Suprapubic skin (tissue), 4 donors: ENCODE results near the gene MAP7D1. TPM values are rescaled to one million over a fixed set of nuclear protein-coding genes. Genes with fewer than 3 reads are reported as not detected.
"Not testable (repeated sequence)": the region's sequence is repeated elsewhere in the genome, so short reads cannot be mapped to it uniquely, and the experiment has no call there.

Source experiments
- DNase-seq, 2 donors: peaks; one replicate each; pipeline ENCODE4 v3.0.0-alpha.2; 2019; ENCODE audit warnings: low spot score in 2 of 2
- H3K27ac ChIP-seq: fragments of 200-600 bp; sonication (generic); one replicate; pipeline ENCODE4 v1.5.1; 2019
- H3K27me3 ChIP-seq: fragments of 200-600 bp; sonication (generic); one replicate; pipeline ENCODE4 v1.5.1; 2019
- H3K36me3 ChIP-seq: fragments of 200-600 bp; sonication (generic); one replicate; pipeline ENCODE4 v1.5.1; 2019
- H3K4me1 ChIP-seq: fragments of 200-600 bp; sonication (generic); one replicate; pipeline ENCODE4 v1.5.1; 2019
- H3K4me3 ChIP-seq: fragments of 200-600 bp; sonication (generic); one replicate; pipeline ENCODE4 v1.5.1; 2019; ENCODE audit warnings: mild to moderate bottlenecking
- H3K9me3 ChIP-seq: fragments of 200-600 bp; sonication (generic); one replicate; pipeline ENCODE4 v1.5.1; 2019
- EP300 ChIP-seq: sonication (generic); formaldehyde crosslinking; IDR thresholded peaks from one replicate; pipeline ENCODE4 v1.6.1; 2017; ENCODE audit warnings: antibody characterized with exemption
- POLR2A ChIP-seq, 2 donors: fragments of 450-650 bp; IDR thresholded peaks; one replicate each; pipeline ENCODE4 v1.6.1; 2017; ENCODE audit warnings: antibody characterized with exemption in 2 of 2, mild to moderate bottlenecking in 2 of 2, moderate library complexity in 2 of 2
- POLR2AphosphoS5 ChIP-seq, 3 donors: sonication (generic); formaldehyde crosslinking; IDR thresholded peaks; one replicate each; pipeline ENCODE4 v1.6.1; 2017; ENCODE audit warnings: antibody characterized with exemption in 3 of 3
- WGBS: methylation state at CpG from one replicate; pipeline ENCODE4 v1.1.5; 2018; 5-methylcytosine and 5-hydroxymethylcytosine counted together
- total RNA-seq, 4 donors: library from RNA; depleted of rRNA; stranded (reverse); fragments of >200 nt; gene quantifications; one replicate each; pipeline ENCODE4 v1.1.0, GENCODE V29; 2016
- TF ChIP-seq, protein P1 (sequence below), 2 donors: fragments of 200-600 bp in 1 of 2; fragments of 450-650 bp in 1 of 2; sonication (generic) in 1 of 2; IDR thresholded peaks; one replicate each; pipeline ENCODE4 v1.5.1; 2016 to 2019; ENCODE audit warnings: antibody characterized with exemption in 2 of 2, mild to moderate bottlenecking in 1 of 2, moderate library complexity in 1 of 2

The MAP7D1 gene
- total RNA-seq, 4 donors from 2014 or later, result 80.0 to 119 (median 94.6) TPM

DNA sequence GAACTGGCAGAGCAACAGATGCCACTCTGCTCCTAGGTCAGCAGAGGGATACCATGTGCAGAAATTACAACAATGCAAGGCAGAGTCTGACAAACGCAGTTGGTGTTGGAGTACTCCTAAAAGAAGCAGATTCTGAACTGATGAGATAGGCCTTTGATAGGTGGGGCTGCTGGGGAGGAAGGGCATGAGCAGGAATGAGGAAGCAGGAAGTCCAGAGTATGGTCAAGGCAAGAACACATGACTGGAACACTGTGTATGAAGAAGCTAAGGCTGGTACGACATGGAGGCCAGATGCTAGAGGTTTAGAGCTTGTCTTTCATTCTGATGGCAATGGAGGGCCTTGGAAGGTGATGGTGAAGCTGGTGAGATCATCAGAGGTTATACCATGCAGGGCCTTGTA is 56.8 kb downstream of the MAP7D1 start:
- H3K4me1 ChIP-seq, result peaks cover 6% of the 10 kb centered on the region
- no peak overlapping the region for H3K27ac ChIP-seq
- TF ChIP-seq EP300, result no peak
- no peak for TF ChIP-seq POLR2A (IDR thresholded peaks at IDR 0.05)
- TF ChIP-seq, protein P1, sequence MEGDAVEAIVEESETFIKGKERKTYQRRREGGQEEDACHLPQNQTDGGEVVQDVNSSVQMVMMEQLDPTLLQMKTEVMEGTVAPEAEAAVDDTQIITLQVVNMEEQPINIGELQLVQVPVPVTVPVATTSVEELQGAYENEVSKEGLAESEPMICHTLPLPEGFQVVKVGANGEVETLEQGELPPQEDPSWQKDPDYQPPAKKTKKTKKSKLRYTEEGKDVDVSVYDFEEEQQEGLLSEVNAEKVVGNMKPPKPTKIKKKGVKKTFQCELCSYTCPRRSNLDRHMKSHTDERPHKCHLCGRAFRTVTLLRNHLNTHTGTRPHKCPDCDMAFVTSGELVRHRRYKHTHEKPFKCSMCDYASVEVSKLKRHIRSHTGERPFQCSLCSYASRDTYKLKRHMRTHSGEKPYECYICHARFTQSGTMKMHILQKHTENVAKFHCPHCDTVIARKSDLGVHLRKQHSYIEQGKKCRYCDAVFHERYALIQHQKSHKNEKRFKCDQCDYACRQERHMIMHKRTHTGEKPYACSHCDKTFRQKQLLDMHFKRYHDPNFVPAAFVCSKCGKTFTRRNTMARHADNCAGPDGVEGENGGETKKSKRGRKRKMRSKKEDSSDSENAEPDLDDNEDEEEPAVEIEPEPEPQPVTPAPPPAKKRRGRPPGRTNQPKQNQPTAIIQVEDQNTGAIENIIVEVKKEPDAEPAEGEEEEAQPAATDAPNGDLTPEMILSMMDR (IDR thresholded peaks at IDR 0.05), result no peak
- TF ChIP-seq POLR2AphosphoS5 (IDR thresholded peaks at IDR 0.05), result no peak
- H3K36me3 ChIP-seq, result no peaks in the 10 kb centered on the region
- WGBS, result 77% methylated on average over 2 of the region's 2 CpGs
- H3K27me3 ChIP-seq, result no peaks in the 10 kb centered on the region
- DNase-seq, result no peak
- H3K4me3 ChIP-seq, result no peak overlapping the region
- H3K9me3 ChIP-seq, result no peaks in the 10 kb centered on the region

DNA sequence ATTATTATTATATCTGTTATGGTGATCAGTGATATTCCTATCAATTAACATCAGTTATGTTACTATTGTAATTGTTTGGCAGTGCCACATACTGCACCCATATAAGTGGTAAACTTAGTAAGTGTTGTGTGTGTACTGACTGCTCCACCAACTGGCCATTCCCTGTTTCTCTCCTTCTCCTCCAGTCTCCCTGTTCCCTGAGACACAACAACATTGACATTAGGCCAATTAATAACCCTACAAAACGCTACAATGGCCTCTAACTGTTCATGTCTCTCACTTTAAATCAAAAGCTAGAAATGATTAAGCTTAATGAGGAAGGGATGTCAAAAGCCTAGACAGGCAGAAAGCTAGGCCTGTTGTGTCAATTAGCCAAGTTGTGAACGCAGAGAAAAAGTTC is 61.7 kb downstream of the MAP7D1 start:
- peaks cover 1% of the 10 kb centered on the region for H3K4me1 ChIP-seq
- no peaks in the 10 kb centered on the region for H3K9me3 ChIP-seq
- H3K36me3 ChIP-seq, result no peaks in the 10 kb centered on the region
- H3K27ac ChIP-seq, result no peak overlapping the region
- TF ChIP-seq EP300 (no peak), POLR2A (IDR thresholded peaks at IDR 0.05) (no peak), POLR2AphosphoS5 (IDR thresholded peaks at IDR 0.05) (no peak)
- TF ChIP-seq, protein P1 (IDR thresholded peaks at IDR 0.05), result peak in 1 of 2 donors; percentile 11
- H3K27me3 ChIP-seq, result no peaks in the 10 kb centered on the region
- 56% methylated on average over 2 of the region's 2 CpGs for WGBS
- DNase-seq, result no peak
- H3K4me3 ChIP-seq, result no peak overlapping the region

DNA sequence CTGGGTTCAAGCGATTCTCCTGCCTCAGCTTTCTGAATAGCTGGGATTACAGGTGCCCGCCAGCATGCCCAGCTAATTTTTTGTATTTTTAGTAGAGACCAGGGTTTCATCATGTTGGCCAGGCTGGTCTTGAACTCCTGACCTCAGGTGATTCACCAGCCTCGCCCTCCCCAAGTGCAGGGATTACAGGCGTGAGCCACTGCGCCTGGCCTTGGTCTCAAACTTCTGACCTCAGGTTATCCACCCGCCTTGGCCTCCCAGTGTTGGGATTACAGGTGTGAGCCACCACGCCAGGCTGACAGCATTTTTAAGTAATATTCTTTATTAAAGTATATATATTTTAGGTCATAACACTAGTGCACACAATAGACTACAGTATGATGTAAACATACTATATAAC is 65.9 kb downstream of the MAP7D1 start:
- not testable (repeated sequence) for H3K36me3 ChIP-seq, H3K9me3 ChIP-seq, H3K4me3 ChIP-seq, H3K27me3 ChIP-seq, H3K27ac ChIP-seq
- H3K4me1 ChIP-seq, result peaks cover 29% of the 10 kb centered on the region
- peak in 1 of 2 donors; percentile 26 for DNase-seq
- 97% methylated on average over 7 of the region's 7 CpGs for WGBS

DNA sequence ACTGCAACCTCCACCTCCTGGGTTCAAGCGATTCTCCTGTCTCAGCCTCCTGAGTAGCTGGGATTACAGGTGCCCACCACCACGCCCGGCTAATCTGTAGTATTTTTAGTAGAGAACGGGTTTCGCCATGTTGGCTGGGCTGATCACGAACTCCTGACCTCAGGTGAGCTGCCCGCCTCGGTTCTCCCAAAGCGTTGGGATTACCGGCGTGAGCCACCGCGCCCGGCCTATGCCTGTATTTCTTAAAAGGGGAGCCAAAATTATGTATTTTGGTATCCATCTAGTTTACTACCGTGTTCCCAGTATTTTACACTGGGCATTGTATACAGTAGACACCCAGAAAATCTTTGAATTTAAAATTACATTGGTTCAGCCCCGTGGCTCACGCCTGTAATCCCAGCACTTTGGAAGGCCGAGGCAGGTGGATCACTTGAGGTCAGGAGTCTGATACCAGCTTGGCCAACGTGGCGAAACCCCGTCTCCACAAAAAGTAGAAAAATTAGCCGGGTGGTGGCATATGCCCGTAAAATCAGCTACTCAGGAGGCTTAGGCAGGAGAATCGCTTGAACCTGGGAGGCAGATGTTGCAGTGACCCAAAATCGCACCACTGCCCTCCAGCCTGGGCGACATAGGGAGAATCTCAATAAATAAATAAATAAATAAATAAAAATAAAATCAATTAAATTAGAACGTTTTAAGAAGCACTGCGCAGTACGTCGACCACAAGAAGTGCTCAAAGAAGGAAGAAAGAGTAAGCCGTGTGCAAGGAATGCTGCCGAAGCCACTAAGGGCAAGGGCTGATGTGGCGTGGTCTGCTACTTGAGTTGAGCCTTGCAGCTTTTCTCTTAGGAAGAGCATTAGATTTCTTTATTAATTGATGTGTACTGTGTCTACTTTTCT is 66.8 kb downstream of the MAP7D1 start:
- no peaks in the 10 kb centered on the region for H3K27me3 ChIP-seq
- no peaks in the 10 kb centered on the region for H3K9me3 ChIP-seq
- DNase-seq, result peak in 1 of 2 donors; percentile 66
- H3K4me1 ChIP-seq, result peaks cover 37% of the 10 kb centered on the region
- peak overlapping the region; percentile 98 for H3K27ac ChIP-seq
- WGBS, result 82% methylated on average over 33 of the region's 33 CpGs
- peak overlapping the region; percentile 69 for H3K4me3 ChIP-seq
- TF ChIP-seq POLR2AphosphoS5 (IDR thresholded peaks at IDR 0.05) (no peak), EP300 (no peak), POLR2A (IDR thresholded peaks at IDR 0.05) (no peak)
- TF ChIP-seq, protein P1 (IDR thresholded peaks at IDR 0.05), result no peak
- H3K36me3 ChIP-seq, result no peaks in the 10 kb centered on the region

DNA sequence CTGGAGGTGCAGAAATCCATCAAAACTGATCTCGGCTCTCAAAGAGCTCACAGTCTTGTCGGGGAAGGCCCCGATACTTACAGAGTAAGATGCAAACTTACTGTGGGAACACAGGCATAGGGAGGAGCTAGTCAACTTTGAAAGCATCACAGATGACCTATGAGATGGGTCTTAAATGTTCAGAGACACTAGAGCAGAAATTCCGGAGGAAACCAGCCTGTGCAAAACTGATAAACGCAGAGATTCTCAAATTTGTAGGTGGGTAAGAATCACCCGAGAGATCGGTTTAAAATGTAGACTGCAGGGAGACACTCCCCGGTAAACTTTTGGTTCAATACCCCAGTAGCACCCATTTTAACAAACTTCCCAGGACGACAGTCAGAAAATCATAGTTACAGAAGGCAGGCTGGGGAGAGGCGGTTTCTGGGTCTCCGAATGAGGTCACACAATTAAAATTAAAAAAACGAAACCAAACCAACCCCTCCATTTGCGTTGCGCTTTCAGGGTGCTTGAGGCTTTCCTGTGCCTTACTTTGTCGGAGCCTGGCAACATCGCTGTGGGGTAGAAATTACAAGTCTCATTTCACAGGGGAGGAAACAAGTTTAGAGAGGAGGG is 67.5 kb downstream of the MAP7D1 start:
- H3K36me3 ChIP-seq, result no peaks in the 10 kb centered on the region
- 0% methylated on average over 16 of the region's 16 CpGs for WGBS
- TF ChIP-seq POLR2A (IDR thresholded peaks at IDR 0.05) (no peak), POLR2AphosphoS5 (IDR thresholded peaks at IDR 0.05) (no peak), EP300 (no peak)
- TF ChIP-seq, protein P1 (IDR thresholded peaks at IDR 0.05), result no peak
- peak overlapping the region; percentile 98 for H3K27ac ChIP-seq
- H3K4me1 ChIP-seq, result peaks cover 40% of the 10 kb centered on the region
- DNase-seq, result peak in 1 of 2 donors; percentile 47
- no peaks in the 10 kb centered on the region for H3K27me3 ChIP-seq
- peak overlapping the region; percentile 69 for H3K4me3 ChIP-seq
- no peaks in the 10 kb centered on the region for H3K9me3 ChIP-seq
